H1 (cell line): ENCODE data around the gene SLC25A26. TPM values are rescaled to one million over a fixed set of nuclear protein-coding genes. Genes with fewer than 3 reads are reported as not detected.

ENCODE experiments used
- CTCF ChIA-PET: fragments of 300-600 bp; sonication (Branson Sonifier 250); formaldehyde crosslinking; loops from one replicate; lab custom pipeline; 2021; ENCODE audit not compliant: partially characterized antibody; lab: Charles Lee
- POLR2A ChIA-PET: fragments of 300-600 bp; sonication (Branson Sonifier 250); formaldehyde crosslinking; loops from one replicate; lab custom pipeline; 2021; ENCODE audit warnings: inconsistent platforms; ENCODE audit not compliant: partially characterized antibody; lab: Charles Lee
- DNase-seq, 2 experiments: peaks; one replicate each; pipeline versions ENCODE4 v3.0.0 to v3.0.0-alpha.2; 2010 to 2022; ENCODE audit warnings: low spot score in 2 of 2, low read depth in 1 of 2, mixed read lengths in 1 of 2
- FAIRE-seq: peaks from 2 replicates; lab custom pipeline; 2011; peaks lifted over from hg19 to GRCh38; lab: Jason Lieb, UNC
- H2AFZ ChIP-seq: 2 replicates; pipeline ENCODE4 v1.8.1; 2012; ENCODE audit warnings: low read length, inconsistent platforms
- H2AK5ac ChIP-seq: 2 replicates; pipeline ENCODE4 v1.6.1; 2013; ENCODE audit warnings: low read depth, low read length
- H2BK120ac ChIP-seq: replicated peaks from 2 replicates; pipeline ENCODE3; 2013; ENCODE audit warnings: low read depth, low read length, inconsistent platforms
- H2BK12ac ChIP-seq: 2 replicates; pipeline ENCODE4 v1.6.1; 2013; ENCODE audit warnings: low read depth, low read length
- H2BK15ac ChIP-seq: 2 replicates; pipeline ENCODE4 v1.6.1; 2013; ENCODE audit warnings: low read length
- H2BK20ac ChIP-seq: 2 replicates; pipeline ENCODE4 v1.6.1; 2013; ENCODE audit warnings: low read length
- H2BK5ac ChIP-seq: 2 replicates; pipeline ENCODE4 v1.6.1; 2013; ENCODE audit warnings: low read depth, low read length
- H3K14ac ChIP-seq: 2 replicates; pipeline ENCODE4 v1.6.1; 2013; ENCODE audit warnings: inconsistent platforms; ENCODE audit not compliant: insufficient read length
- H3K18ac ChIP-seq: 2 replicates; pipeline ENCODE4 v1.6.1; 2013; ENCODE audit warnings: low read length; ENCODE audit errors: extremely low read depth
- H3K23ac ChIP-seq: 2 replicates; pipeline ENCODE4 v1.6.1; 2013; ENCODE audit warnings: inconsistent platforms; ENCODE audit not compliant: insufficient read length
- H3K23me2 ChIP-seq: 2 replicates; pipeline ENCODE4 v1.6.1; 2013; ENCODE audit warnings: low read depth, low read length
- H3K27ac ChIP-seq: 2 replicates; pipeline ENCODE4 v1.6.1; 2011; ENCODE audit warnings: low read depth, low read length, inconsistent platforms
- H3K27me3 ChIP-seq, 4 experiments: replicated peaks in 1 of 4; 1 replicate in 1 of 4; 2 replicates in 3 of 4; pipeline versions ENCODE4 v1.6.1 to v1.8.1; 2011 to 2013; ENCODE audit warnings: low read length in 3 of 4, mild to moderate bottlenecking in 3 of 4, inconsistent platforms in 2 of 4, mixed read lengths in 2 of 4, moderate library complexity in 1 of 4; ENCODE audit not compliant: control insufficient read depth in 3 of 4, insufficient read depth in 3 of 4; ENCODE audit errors: extremely low read depth in 1 of 4
- H3K36me3 ChIP-seq, 4 experiments: 2 replicates each; pipeline versions ENCODE4 v1.6.1 to v1.8.1; 2011 to 2013; ENCODE audit warnings: mild to moderate bottlenecking in 4 of 4, low read length in 3 of 4, moderate library complexity in 2 of 4, control low read depth in 1 of 4, inconsistent platforms in 1 of 4; ENCODE audit not compliant: insufficient read depth in 4 of 4, control insufficient read depth in 2 of 4
- H3K4ac ChIP-seq: replicated peaks from 2 replicates; pipeline ENCODE3; 2013; ENCODE audit warnings: low read length, low read depth, mixed read lengths, inconsistent platforms; ENCODE audit not compliant: insufficient read length
- H3K4me1 ChIP-seq, 4 experiments: replicated peaks in 1 of 4; 1 replicate in 1 of 4; 2 replicates in 3 of 4; pipeline versions ENCODE4 v1.6.1 to v1.8.1; 2011 to 2013; ENCODE audit warnings: low read length in 3 of 4, inconsistent platforms in 2 of 4, mixed read lengths in 1 of 4; ENCODE audit not compliant: insufficient read depth in 4 of 4, control insufficient read depth in 3 of 4
- H3K4me2 ChIP-seq, 2 experiments: 2 replicates each; pipeline versions ENCODE4 v1.6.1 to v1.8.1; 2011 to 2013; ENCODE audit warnings: low read depth in 2 of 2, low read length in 2 of 2, control low read depth in 1 of 2, inconsistent platforms in 1 of 2, mild to moderate bottlenecking in 1 of 2; ENCODE audit not compliant: insufficient read depth in 1 of 2
- H3K4me3 ChIP-seq, 4 experiments: fragments of 200-600, 300-600 bp in 1 of 4; sonication (generic), shearing (Covaris generic), sonication (Bioruptor Twin) in 1 of 4; 2 replicates each; pipeline versions ENCODE4 v1.5.1 to v1.8.1; 2011 to 2016; ENCODE audit warnings: low read length in 4 of 4, low read depth in 3 of 4, control low read depth in 2 of 4, inconsistent platforms in 2 of 4, mild to moderate bottlenecking in 2 of 4, mixed read lengths in 1 of 4, moderate library complexity in 1 of 4; ENCODE audit not compliant: insufficient read depth in 2 of 4; ENCODE audit errors: extremely low read depth in 1 of 4
- H3K56ac ChIP-seq: replicated peaks from 2 replicates; pipeline ENCODE3; 2013; ENCODE audit warnings: low read depth, mild to moderate bottlenecking, mixed read lengths, low read length, inconsistent platforms; ENCODE audit not compliant: insufficient read length
- H3K79me1 ChIP-seq: 2 replicates; pipeline ENCODE4 v1.6.1; 2013; ENCODE audit warnings: low read depth, low read length, control low read depth
- H3K79me2 ChIP-seq, 2 experiments: 2 replicates each; pipeline versions ENCODE4 v1.6.1 to v1.8.1; 2012 to 2013; ENCODE audit warnings: low read length in 2 of 2, mild to moderate bottlenecking in 2 of 2, inconsistent platforms in 1 of 2; ENCODE audit not compliant: insufficient read depth in 2 of 2, control insufficient read depth in 1 of 2
- H3K9ac ChIP-seq, 4 experiments: replicated peaks in 1 of 4; 1 replicate in 1 of 4; 2 replicates in 3 of 4; pipeline versions ENCODE4 v1.6.1 to v1.8.1; 2011 to 2013; ENCODE audit warnings: low read depth in 3 of 4, low read length in 3 of 4, control low read depth in 2 of 4, mild to moderate bottlenecking in 2 of 4, moderate library complexity in 2 of 4, inconsistent platforms in 1 of 4; ENCODE audit errors: extremely low read depth in 1 of 4
- H3K9me3 ChIP-seq, 2 experiments: 2 replicates each; pipeline versions ENCODE4 v1.6.1 to v1.8.1; 2012 to 2013; ENCODE audit warnings: mild to moderate bottlenecking in 2 of 2, moderate library complexity in 2 of 2, control low read depth in 1 of 2, inconsistent platforms in 1 of 2, low read depth in 1 of 2, low read length in 1 of 2, mixed read lengths in 1 of 2; ENCODE audit not compliant: insufficient read depth in 2 of 2
- H4K20me1 ChIP-seq, 2 experiments: replicated peaks in 1 of 2; 2 replicates each; pipeline versions ENCODE3 to v1.8.1; 2011 to 2013; ENCODE audit warnings: inconsistent platforms in 2 of 2, low read length in 2 of 2, mild to moderate bottlenecking in 1 of 2; ENCODE audit not compliant: insufficient read depth in 2 of 2, control insufficient read depth in 1 of 2
- H4K5ac ChIP-seq: 2 replicates; pipeline ENCODE4 v1.6.1; 2013; ENCODE audit warnings: low read length, low read depth, mixed read lengths, inconsistent platforms; ENCODE audit not compliant: insufficient read length
- H4K8ac ChIP-seq: 2 replicates; pipeline ENCODE4 v1.8.0; 2013; ENCODE audit warnings: mild to moderate bottlenecking, moderate library complexity, low read length, inconsistent platforms; ENCODE audit not compliant: insufficient read depth; ENCODE audit errors: extremely low read depth
- H4K91ac ChIP-seq: replicated peaks from 2 replicates; pipeline ENCODE3; 2013; ENCODE audit warnings: low read length, mixed read lengths, inconsistent platforms; ENCODE audit not compliant: insufficient read length
- ASH2L ChIP-seq: fragments of 200-600, 300-600 bp; sonication (generic); IDR thresholded peaks from one replicate; pipeline ENCODE4 v1.7.1; 2017; ENCODE audit warnings: low read length
- EP300 ChIP-seq, 2 experiments: IDR thresholded peaks; 1 replicate in 1 of 2; 2 replicates in 1 of 2; pipeline ENCODE4 v1.6.1; 2011 to 2012; ENCODE audit warnings: low read depth in 2 of 2, low read length in 2 of 2, mild to moderate bottlenecking in 2 of 2, borderline replicate concordance in 1 of 2, inconsistent platforms in 1 of 2, moderate library complexity in 1 of 2
- EZH2 ChIP-seq: fragments of 200-600 bp; sonication (generic); IDR thresholded peaks from 2 replicates; pipeline ENCODE4 v1.7.1; 2012; ENCODE audit warnings: low read depth, mild to moderate bottlenecking, moderate library complexity, low read length, inconsistent platforms; ENCODE audit not compliant: severe bottlenecking
- HDAC2 ChIP-seq, 2 experiments: fragments of 300-600 bp in 1 of 2; sonication (generic) in 1 of 2; IDR thresholded peaks; 2 replicates each; pipeline ENCODE4 v1.6.1; 2011 to 2012; ENCODE audit warnings: low read depth in 2 of 2, low read length in 2 of 2, mild to moderate bottlenecking in 2 of 2, moderate library complexity in 2 of 2, borderline replicate concordance in 1 of 2, inconsistent platforms in 1 of 2
- POLR2A ChIP-seq, 2 experiments: IDR thresholded peaks; 1 replicate in 1 of 2; 2 replicates in 1 of 2; pipeline ENCODE4 v1.6.1; 2011; ENCODE audit warnings: low read depth in 2 of 2, low read length in 2 of 2, mild to moderate bottlenecking in 2 of 2; ENCODE audit errors: control extremely low read depth in 1 of 2
- SIRT6 ChIP-seq: IDR thresholded peaks from one replicate; pipeline ENCODE4 v1.7.1; 2012; ENCODE audit warnings: low read length, inconsistent platforms
- USF2 ChIP-seq: IDR thresholded peaks from 2 replicates; pipeline ENCODE4 v1.6.1; 2011; ENCODE audit warnings: low read length, improper control_type of control experiment
- WGBS, 2 experiments: shearing (Covaris generic) in 1 of 2; methylation state at CpG; one replicate each; pipeline versions ENCODE4 v1.1.6 to v1.1.7; 2013 to 2015; ENCODE audit warnings: low lambda C conversion rate in 2 of 2, mixed read lengths in 2 of 2, inconsistent platforms in 1 of 2, low coverage in 1 of 2, missing lambda C conversion rate in 1 of 2; ENCODE audit not compliant: insufficient replicate concordance in 2 of 2, insufficient coverage in 1 of 2, insufficient read length in 1 of 2; ENCODE audit errors: extremely low coverage in 1 of 2, missing lambda C conversion rate in 1 of 2; 5-methylcytosine and 5-hydroxymethylcytosine counted together
- polyA plus RNA-seq, 7 experiments: library from polyadenylated mRNA; depleted of rRNA in 3 of 7; stranded (reverse) in 5 of 7; unstranded in 2 of 7; fragments of >200 nt in 5 of 7; fragments of 200-250 nt in 2 of 7; gene quantifications; 1 replicate in 5 of 7; 2 replicates in 1 of 7; 4 replicates in 1 of 7; pipeline versions ENCODE4 v1.2.1 to v1.2.3, GENCODE V29; 2011 to 2013; ENCODE audit warnings: missing spikeins in 2 of 7, mixed read lengths in 2 of 7
- total RNA-seq: library from RNA; stranded (reverse); fragmentation: NEBNext Ultra II Directional; extraction: Animal tissue kit (Norgen Biotek cat#: 25700); gene quantifications from 2 replicates; pipeline ENCODE4 v1.2.1, GENCODE V29; 2021

The SLC25A26 gene
- total and polyA plus RNA-seq, 2 of the 8 experiments (the other 6 are each of a cell fraction or from before 2014, with no cell fraction given): 30.0 to 37.0 TPM

GRCh38 chr3:66314455-66314854 lies 93.7 kb downstream of the SLC25A26 start:
- no peaks in the 10 kb centered on the region; the same call in 1 of the 2 replicates for H3K79me1 ChIP-seq
- H3K27ac ChIP-seq: no peak overlapping the region
- H4K5ac ChIP-seq: no peak overlapping the region
- no peak overlapping the region for H4K8ac ChIP-seq
- 86% methylated on average over 6 of the region's 6 CpGs; no CpG with 5 or more reads in 1 of the 2 experiments for WGBS, 2 experiments
- H3K4me2 ChIP-seq: no peak overlapping the region
- H3K56ac ChIP-seq: no peak overlapping the region
- ChIA-PET CTCF (interaction anchor here (0.6 to 1.0 kb wide), 3 partner anchors 12 to 463 kb away, joined by 3 read pairs; no protein-coding TSS in a partner anchor), POLR2A (no interaction called here)
- H4K20me1 ChIP-seq: no peaks in the 10 kb centered on the region
- H3K4ac ChIP-seq: no peak overlapping the region
- no peak overlapping the region for H2BK120ac ChIP-seq
- H3K14ac ChIP-seq: no peak overlapping the region
- no peaks in the 10 kb centered on the region; a peak in 1 of 7 replicates for H3K4me1 ChIP-seq
- no peak overlapping the region for H2BK15ac ChIP-seq
- no peak overlapping the region for H2BK5ac ChIP-seq
- H3K36me3 ChIP-seq: no peaks in the 10 kb centered on the region
- no peak overlapping the region for H2BK12ac ChIP-seq
- no peak overlapping the region for H2BK20ac ChIP-seq
- DNase-seq: no peak
- H2AFZ ChIP-seq: no peak overlapping the region
- no peak overlapping the region for H3K23ac ChIP-seq
- H3K27me3 ChIP-seq: no peaks in the 10 kb centered on the region
- no peaks in the 10 kb centered on the region for H3K23me2 ChIP-seq
- H4K91ac ChIP-seq: no peak overlapping the region
- H3K79me2 ChIP-seq: peaks cover 0 to 5% of the 10 kb centered on the region in 2 experiments; a peak in 1 of 4 replicates
- H3K4me3 ChIP-seq: no peak overlapping the region
- no peak for FAIRE-seq
- H3K18ac ChIP-seq: no peak overlapping the region
- TF ChIP-seq HDAC2 (IDR thresholded peaks at IDR 0.05; ENCODE audit: borderline replicate concordance in 1 of 2, low read depth in 2 of 2, low read length in 2 of 2) (no peak), SIRT6 (no peak), POLR2A (IDR thresholded peaks at IDR 0.05; ENCODE audit: control extremely low read depth in 1 of 2, low read depth in 2 of 2, low read length in 2 of 2) (no peak), EP300 (IDR thresholded peaks at IDR 0.05; ENCODE audit: borderline replicate concordance in 1 of 2, low read depth in 2 of 2, low read length in 2 of 2) (no peak), EZH2 (no peak), USF2 (no peak), ASH2L (no peak)
- TF ChIP-seq, all 59 proteins: peak for 0
- Histone ChIP-seq H2AK5ac (no peak overlapping the region), H3K9me3 (peaks cover 0 to 3% of the 10 kb centered on the region in 2 experiments; a peak in 1 of 4 replicates), H3K9ac (no peak overlapping the region)
